ENCODE data around the gene ADAP1.

- TF ChIP-seq, protein P1, sequence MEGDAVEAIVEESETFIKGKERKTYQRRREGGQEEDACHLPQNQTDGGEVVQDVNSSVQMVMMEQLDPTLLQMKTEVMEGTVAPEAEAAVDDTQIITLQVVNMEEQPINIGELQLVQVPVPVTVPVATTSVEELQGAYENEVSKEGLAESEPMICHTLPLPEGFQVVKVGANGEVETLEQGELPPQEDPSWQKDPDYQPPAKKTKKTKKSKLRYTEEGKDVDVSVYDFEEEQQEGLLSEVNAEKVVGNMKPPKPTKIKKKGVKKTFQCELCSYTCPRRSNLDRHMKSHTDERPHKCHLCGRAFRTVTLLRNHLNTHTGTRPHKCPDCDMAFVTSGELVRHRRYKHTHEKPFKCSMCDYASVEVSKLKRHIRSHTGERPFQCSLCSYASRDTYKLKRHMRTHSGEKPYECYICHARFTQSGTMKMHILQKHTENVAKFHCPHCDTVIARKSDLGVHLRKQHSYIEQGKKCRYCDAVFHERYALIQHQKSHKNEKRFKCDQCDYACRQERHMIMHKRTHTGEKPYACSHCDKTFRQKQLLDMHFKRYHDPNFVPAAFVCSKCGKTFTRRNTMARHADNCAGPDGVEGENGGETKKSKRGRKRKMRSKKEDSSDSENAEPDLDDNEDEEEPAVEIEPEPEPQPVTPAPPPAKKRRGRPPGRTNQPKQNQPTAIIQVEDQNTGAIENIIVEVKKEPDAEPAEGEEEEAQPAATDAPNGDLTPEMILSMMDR (IDR thresholded peaks at IDR 0.05), result no peak
- TF ChIP-seq POLR2A (IDR thresholded peaks at IDR 0.05), result no peak
Measured at GRCh38 chr7:868189-868486, 86.3 kb downstream of the ADAP1 start.

All from sigmoid colon (tissue), 3 donors.